Lower leg skin (tissue), 4 donors: ENCODE measurements around the gene FLRT2. TPM values are rescaled to one million over a fixed set of nuclear protein-coding genes. Genes with fewer than 3 reads are reported as not detected.

ENCODE experiments used
- DNase-seq, 2 donors: peaks; one replicate each; pipeline ENCODE4 v3.0.0-alpha.2; 2019; ENCODE audit warnings: low spot score in 2 of 2
- H3K4me3 ChIP-seq: fragments of 200-600 bp; sonication (generic); 2 replicates; pipeline ENCODE4 v1.5.1; 2017; ENCODE audit warnings: mild to moderate bottlenecking, low read depth; ENCODE audit not compliant: poor library complexity, severe bottlenecking
- CTCF ChIP-seq, 3 donors: fragments of 450-650 bp; IDR thresholded peaks; one replicate each; pipeline ENCODE4 v1.5.1; 2016; ENCODE audit warnings: antibody characterized with exemption in 3 of 3, mild to moderate bottlenecking in 3 of 3, moderate library complexity in 2 of 3
- POLR2A ChIP-seq, 2 donors: fragments of 450-650 bp; IDR thresholded peaks; one replicate each; pipeline ENCODE4 v1.6.1; 2016 to 2017; ENCODE audit warnings: antibody characterized with exemption in 2 of 2, mild to moderate bottlenecking in 1 of 2, moderate library complexity in 1 of 2
- WGBS, 2 donors: methylation state at CpG; one replicate each; pipeline ENCODE4 v1.1.5; 2018; 5-methylcytosine and 5-hydroxymethylcytosine counted together
- intact Hi-C: fragments of 100-400 bp; cut with DNase I; formaldehyde crosslinking; loops from one replicate; pipeline ENCODE4 v1.15.0; 2023; ENCODE audit warnings: low total_unique reads
- total RNA-seq, 4 donors: library from RNA; depleted of rRNA; stranded (reverse); fragments of >200 nt; gene quantifications; one replicate each; pipeline ENCODE4 v1.1.0, GENCODE V29; 2016

The FLRT2 gene
- total RNA-seq, 4 donors from 2014 or later = 11.5 to 36.5 (median 28.0) TPM

DNA sequence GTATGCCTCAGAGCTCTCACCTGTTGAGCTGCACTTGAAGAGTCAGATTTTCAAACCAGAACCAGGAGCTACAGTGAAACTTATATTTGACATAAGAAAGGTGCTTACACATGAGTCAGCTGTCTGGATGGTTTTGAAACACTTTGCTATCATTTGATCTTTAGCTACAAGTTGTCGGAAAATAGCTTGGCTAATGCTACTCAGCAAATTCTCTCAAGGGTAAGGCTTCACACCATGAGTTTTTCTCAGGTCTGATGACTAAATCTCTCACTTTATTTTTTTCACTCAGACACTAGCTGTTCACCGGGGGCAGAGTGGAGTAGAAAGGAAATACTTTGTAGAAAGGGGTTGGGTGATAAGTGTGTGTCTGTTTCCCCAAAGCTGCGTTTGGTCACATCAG is 171.8 kb downstream of the FLRT2 start:
- no peak overlapping the region for H3K4me3 ChIP-seq
- intact Hi-C loops = no loop called here
- WGBS, 2 donors = 50 to 57% methylated on average over 3 of the region's 3 CpGs
- DNase-seq = no peak
- no peak for TF ChIP-seq POLR2A (IDR thresholded peaks at IDR 0.05)
- TF ChIP-seq CTCF (IDR thresholded peaks at IDR 0.05) = no peak

DNA sequence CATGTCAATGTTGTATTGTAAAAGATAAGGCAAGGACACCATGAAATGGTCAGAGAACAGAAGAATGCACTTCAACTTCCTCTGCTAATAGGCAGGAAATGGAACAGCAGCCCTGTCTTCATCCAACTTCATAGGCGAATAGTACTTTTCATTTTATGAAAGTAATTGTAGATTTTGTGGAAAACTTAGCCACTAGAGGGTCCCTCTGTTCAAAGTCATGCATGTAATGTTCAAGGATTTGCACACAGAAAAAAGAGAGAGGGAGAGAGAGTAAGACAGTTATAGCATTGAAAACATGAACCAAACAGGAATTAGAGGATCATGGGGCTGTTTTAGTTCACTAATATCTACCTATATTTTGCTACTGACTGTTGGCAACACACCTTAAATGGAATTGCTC is 172.2 kb downstream of the FLRT2 start:
- no peak for TF ChIP-seq CTCF (IDR thresholded peaks at IDR 0.05)
- no peak for TF ChIP-seq POLR2A (IDR thresholded peaks at IDR 0.05)
- H3K4me3 ChIP-seq = no peak overlapping the region
- intact Hi-C loops = no loop called here
- DNase-seq = no peak
- WGBS, 2 donors = 64 to 74% methylated on average over 1 of the region's 1 CpG

DNA sequence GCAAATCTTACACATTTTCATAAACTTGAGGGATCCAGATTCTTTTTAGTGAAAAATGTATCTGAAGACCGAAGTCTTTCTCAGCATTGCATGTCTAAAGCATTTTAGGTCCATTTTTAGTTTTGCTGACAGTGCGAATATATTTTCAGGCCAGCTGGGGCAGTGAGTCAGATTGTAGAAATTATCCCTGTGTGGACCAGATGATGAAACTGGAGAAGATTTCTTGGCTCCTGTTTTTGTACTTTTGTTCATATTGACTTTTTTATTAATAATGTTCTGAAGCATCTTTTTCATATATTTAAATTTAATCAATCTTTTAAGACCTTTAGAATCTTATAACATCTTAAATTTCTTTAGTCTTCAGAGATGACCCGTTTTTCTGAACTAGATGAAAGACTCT is 173.1 kb downstream of the FLRT2 start:
- TF ChIP-seq POLR2A (IDR thresholded peaks at IDR 0.05) (no peak), CTCF (IDR thresholded peaks at IDR 0.05) (no peak)
- H3K4me3 ChIP-seq = no peak overlapping the region
- intact Hi-C loops = no loop called here
- DNase-seq = no peak
- 65 to 73% methylated on average over 3 of the region's 3 CpGs for WGBS, 2 donors
